PC-3 (cell line): ENCODE data around the gene UFD1. TPM values are rescaled to one million over a fixed set of nuclear protein-coding genes. Genes with fewer than 3 reads are reported as not detected.

Experiments
- ATAC-seq: fragments of 200-7000 bp; cut with Tn5 transposase; 2 replicates; pipeline ENCODE4 v1.9.1; 2020; ENCODE audit warnings: mild to moderate bottlenecking, moderate library complexity
- BruUV-seq: library from RNA; stranded (reverse); fragments of 400-500 nt; replicated peaks from 2 replicates; lab custom pipeline; 2021; lab: Mats Ljungman, UMichigan
- CTCF ChIA-PET: fragments of 300-600 bp; sonication (Branson Sonifier 250); formaldehyde crosslinking; loops from one replicate; lab custom pipeline; 2022; ENCODE audit warnings: antibody characterized with exemption; lab: Charles Lee
- POLR2A ChIA-PET: fragments of 300-600 bp; sonication (Branson Sonifier 250); formaldehyde crosslinking; loops from one replicate; lab custom pipeline; 2022; ENCODE audit warnings: antibody characterized with exemption; ENCODE audit not compliant: unreplicated experiment; lab: Charles Lee
- DNase-seq: peaks from one replicate; pipeline ENCODE4 v3.0.0-alpha.2; 2015
- H2AFZ ChIP-seq: fragments of 300-600 bp; sonication (generic); 2 replicates; pipeline ENCODE4 v1.6.0; 2016; ENCODE audit warnings: antibody characterized with exemption, low read length
- H3F3A ChIP-seq: fragments of 300-600 bp; sonication (generic); one replicate; pipeline ENCODE4 v1.6.0; 2017; ENCODE audit warnings: antibody characterized with exemption, low read length, control low read depth, mild to moderate bottlenecking; ENCODE audit not compliant: unreplicated experiment
- H3K27ac ChIP-seq: fragments of 300-600 bp; sonication (generic); 2 replicates; pipeline ENCODE4 v1.5.1; 2016; ENCODE audit warnings: mild to moderate bottlenecking, low read length
- H3K27me3 ChIP-seq: fragments of 300-600 bp; sonication (generic); 2 replicates; pipeline ENCODE4 v1.6.1; 2016; ENCODE audit warnings: low read length, mixed read lengths
- H3K36me3 ChIP-seq: fragments of 300-600 bp; sonication (generic); 2 replicates; pipeline ENCODE4 v1.6.1; 2016; ENCODE audit warnings: low read depth, mixed run types, low read length, mixed read lengths
- H3K4me1 ChIP-seq: fragments of 300-600 bp; sonication (generic); 2 replicates; pipeline ENCODE4 v1.5.1; 2016; ENCODE audit warnings: low read length; ENCODE audit not compliant: insufficient read depth
- H3K4me2 ChIP-seq: fragments of 300-600 bp; sonication (generic); 2 replicates; pipeline ENCODE4 v1.6.0; 2016; ENCODE audit warnings: low read length
- H3K4me3 ChIP-seq: fragments of 300-600 bp; sonication (generic); 2 replicates; pipeline ENCODE4 v1.5.1; 2016; ENCODE audit warnings: mild to moderate bottlenecking, low read length, mixed read lengths
- H3K79me2 ChIP-seq: fragments of 300-600 bp; sonication (generic); 2 replicates; pipeline ENCODE4 v1.6.1; 2017; ENCODE audit warnings: low read length, mixed read lengths
- H3K9ac ChIP-seq: fragments of 300-600 bp; sonication (generic); 2 replicates; pipeline ENCODE4 v1.6.0; 2016; ENCODE audit warnings: mild to moderate bottlenecking, low read length
- H3K9me2 ChIP-seq: fragments of 300-600 bp; sonication (generic); replicated peaks from 2 replicates; pipeline ENCODE4 v1.6.1; 2016; ENCODE audit warnings: mixed run types, low read length, mixed read lengths
- H3K9me3 ChIP-seq: fragments of 300-600 bp; sonication (generic); 2 replicates; pipeline ENCODE4 v1.6.1; 2016; ENCODE audit warnings: low read length, mixed read lengths
- H4K20me1 ChIP-seq: fragments of 300-600 bp; sonication (generic); 2 replicates; pipeline ENCODE4 v1.6.1; 2016; ENCODE audit warnings: low read length, mixed read lengths
- EZH2 ChIP-seq: fragments of 300-600 bp; sonication (generic); IDR thresholded peaks from one replicate; pipeline ENCODE4 v1.6.1; 2017; ENCODE audit warnings: antibody characterized with exemption, mild to moderate bottlenecking, low read length; ENCODE audit not compliant: unreplicated experiment
- EZH2phosphoT487 ChIP-seq: fragments of 300-600 bp; sonication (generic); IDR thresholded peaks from 2 replicates; pipeline ENCODE4 v1.6.1; 2018; ENCODE audit warnings: mild to moderate bottlenecking, antibody characterized with exemption, low read length, borderline replicate concordance
- intact Hi-C: fragments of 100-400 bp; cut with micrococcal nuclease; formaldehyde crosslinking; loops from 2 replicates; pipeline ENCODE4 v1.9.0; 2023
- total RNA-seq: library from RNA; depleted of rRNA; stranded (reverse); fragments of >200 nt; gene quantifications from 2 replicates; pipeline ENCODE4 v1.2.3, GENCODE V29; 2014
- TF ChIP-seq, protein P1 (sequence below): fragments of 300-600 bp; sonication (generic); conservative IDR thresholded peaks from 2 replicates; pipeline ENCODE4 v1.5.1; 2017; ENCODE audit warnings: antibody characterized with exemption, low read depth, mild to moderate bottlenecking, low read length

The UFD1 gene
- total RNA-seq, 1 experiment from 2014 or later: 92.6 TPM

DNA sequence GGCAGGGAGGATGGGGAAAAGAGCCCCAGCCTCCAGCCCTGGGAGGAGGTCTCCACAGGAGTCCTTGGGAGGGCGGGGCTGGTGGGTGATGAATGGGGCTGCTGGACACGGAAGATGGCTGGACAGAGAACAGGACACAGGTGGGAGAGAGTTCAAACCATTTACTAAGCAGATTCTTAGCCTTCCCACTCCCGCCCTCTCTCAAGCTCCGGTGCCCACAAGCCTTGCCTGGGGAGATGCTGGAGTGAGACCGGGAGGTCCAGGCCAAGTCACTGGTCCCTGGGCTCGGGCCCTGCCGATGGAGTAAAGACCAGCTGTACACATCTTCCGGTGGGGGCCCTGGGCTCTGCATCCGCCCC is 43.9 kb upstream of the UFD1 start:
- no peaks in the 10 kb centered on the region for H3K27me3 ChIP-seq
- POLR2A ChIA-PET: no interaction called here

DNA sequence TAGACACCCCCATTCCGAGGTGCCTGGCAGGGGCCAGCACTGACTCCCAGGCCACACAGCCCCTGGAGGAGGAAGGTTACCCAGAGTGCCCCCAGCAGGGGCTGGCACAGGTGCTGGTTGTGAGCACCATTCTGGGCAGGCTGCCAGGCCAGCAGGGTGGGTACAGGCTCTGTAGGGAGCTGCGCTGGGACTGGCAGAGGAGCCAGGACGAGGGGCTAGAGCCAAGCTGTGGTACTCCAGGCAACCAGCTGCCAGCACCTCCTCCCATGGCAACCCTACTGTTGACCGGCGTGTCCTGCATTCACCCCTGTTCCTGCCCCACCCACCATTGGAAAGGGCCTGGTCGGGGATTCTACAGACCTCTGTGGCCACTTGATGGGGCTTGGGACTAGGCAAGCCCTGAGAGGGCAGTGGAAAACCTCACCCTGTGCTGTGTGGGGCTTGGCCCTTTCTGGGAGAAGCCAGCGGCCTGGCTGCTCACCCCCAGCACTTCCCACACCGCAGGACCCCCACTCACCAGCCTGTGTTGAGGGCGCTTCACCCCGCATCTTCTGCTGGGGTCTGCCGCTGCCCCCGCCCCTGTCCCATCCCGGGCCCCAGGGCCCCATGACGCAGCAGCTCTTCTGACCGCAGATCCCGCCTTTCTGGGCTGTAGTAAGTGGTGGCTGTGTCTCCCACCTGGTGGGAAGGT is 43.3 kb upstream of the UFD1 start:
- intact Hi-C loops: no loop called here
- Histone ChIP-seq H4K20me1 (no peaks in the 10 kb centered on the region), H2AFZ (no peak overlapping the region), H3K9ac (no peak overlapping the region), H3K4me1 (peaks cover under 1% of the 10 kb centered on the region; the same call in 1 of the 2 replicates), H3K4me3 (no peak overlapping the region), H3K9me3 (no peaks in the 10 kb centered on the region), H3K27ac (no peak overlapping the region), H3K27me3 (no peaks in the 10 kb centered on the region), H3K4me2 (no peak overlapping the region), H3F3A (no peaks in the 10 kb centered on the region), H3K9me2 (no peaks in the 10 kb centered on the region), H3K36me3 (no peaks in the 10 kb centered on the region), H3K79me2 (no peaks in the 10 kb centered on the region)
- TF ChIP-seq EZH2phosphoT487 (no peak), EZH2 (no peak)
- TF ChIP-seq, protein P1, sequence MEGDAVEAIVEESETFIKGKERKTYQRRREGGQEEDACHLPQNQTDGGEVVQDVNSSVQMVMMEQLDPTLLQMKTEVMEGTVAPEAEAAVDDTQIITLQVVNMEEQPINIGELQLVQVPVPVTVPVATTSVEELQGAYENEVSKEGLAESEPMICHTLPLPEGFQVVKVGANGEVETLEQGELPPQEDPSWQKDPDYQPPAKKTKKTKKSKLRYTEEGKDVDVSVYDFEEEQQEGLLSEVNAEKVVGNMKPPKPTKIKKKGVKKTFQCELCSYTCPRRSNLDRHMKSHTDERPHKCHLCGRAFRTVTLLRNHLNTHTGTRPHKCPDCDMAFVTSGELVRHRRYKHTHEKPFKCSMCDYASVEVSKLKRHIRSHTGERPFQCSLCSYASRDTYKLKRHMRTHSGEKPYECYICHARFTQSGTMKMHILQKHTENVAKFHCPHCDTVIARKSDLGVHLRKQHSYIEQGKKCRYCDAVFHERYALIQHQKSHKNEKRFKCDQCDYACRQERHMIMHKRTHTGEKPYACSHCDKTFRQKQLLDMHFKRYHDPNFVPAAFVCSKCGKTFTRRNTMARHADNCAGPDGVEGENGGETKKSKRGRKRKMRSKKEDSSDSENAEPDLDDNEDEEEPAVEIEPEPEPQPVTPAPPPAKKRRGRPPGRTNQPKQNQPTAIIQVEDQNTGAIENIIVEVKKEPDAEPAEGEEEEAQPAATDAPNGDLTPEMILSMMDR: no peak
- ATAC-seq (no peak), DNase-seq (no peak)
- POLR2A ChIA-PET: no interaction called here
- no TSS peak for BruUV-seq
- CTCF ChIA-PET: no interaction called here

More for the DNA sequence above, 43.9 kb upstream of the UFD1 start:
- no peaks in the 10 kb centered on the region for H4K20me1 ChIP-seq
- H3K9me3 ChIP-seq: no peaks in the 10 kb centered on the region
- intact Hi-C loops: no loop called here
- CTCF ChIA-PET: no interaction called here
- H3K9ac ChIP-seq: no peak overlapping the region
- no peaks in the 10 kb centered on the region for H3K9me2 ChIP-seq
- ATAC-seq: no peak
- no peak overlapping the region for H3K4me3 ChIP-seq
- no peaks in the 10 kb centered on the region for H3K79me2 ChIP-seq
- TF ChIP-seq EZH2 (no peak), EZH2phosphoT487 (no peak)
- TF ChIP-seq, protein P1: no peak
- H3K4me2 ChIP-seq: no peak overlapping the region
- H3K27ac ChIP-seq: no peak overlapping the region
- H3K4me1 ChIP-seq: peaks cover 5% of the 10 kb centered on the region
- no TSS peak for BruUV-seq
- H3K36me3 ChIP-seq: no peaks in the 10 kb centered on the region
- H2AFZ ChIP-seq: no peak overlapping the region
- DNase-seq: no peak
- H3F3A ChIP-seq: no peaks in the 10 kb centered on the region

DNA sequence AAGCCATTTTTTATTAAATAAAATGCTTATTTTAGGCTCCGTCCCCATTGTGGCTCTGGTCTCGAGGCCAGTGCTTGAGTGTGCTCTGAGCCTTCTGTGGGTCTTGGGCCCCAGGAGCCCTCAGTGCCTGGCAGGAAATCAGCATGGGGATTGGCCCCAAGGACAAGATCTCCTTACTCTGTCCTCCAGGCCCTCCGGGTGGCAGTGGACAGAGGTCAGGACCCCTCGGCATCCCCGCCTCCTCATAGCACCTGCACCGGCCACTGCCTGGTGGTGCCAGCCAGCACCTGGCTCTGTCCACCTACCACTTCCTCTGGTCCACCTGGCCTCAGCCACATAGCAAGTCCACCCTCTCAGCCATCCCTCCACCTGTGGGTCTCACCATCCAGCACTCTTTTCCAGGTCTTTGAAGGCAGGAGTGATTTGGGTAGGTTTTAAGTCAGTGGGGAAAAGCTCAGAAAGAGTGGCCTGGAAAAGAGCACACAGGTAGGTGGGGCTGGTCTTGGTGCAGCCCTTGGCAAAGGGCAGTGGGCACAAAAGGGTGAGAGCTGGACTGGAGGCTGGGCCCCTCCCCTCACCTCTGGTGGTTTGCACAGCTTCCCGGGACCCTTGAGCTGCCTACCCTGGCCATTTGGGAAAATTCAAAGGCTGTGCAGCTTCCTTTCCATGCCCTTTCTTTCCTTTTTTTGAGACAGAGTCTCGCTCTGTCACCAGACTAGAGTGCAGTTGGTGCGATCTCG is 41.7 kb upstream of the UFD1 start:
- CTCF ChIA-PET: no interaction called here
- no peaks in the 10 kb centered on the region for H3K27me3 ChIP-seq
- H4K20me1 ChIP-seq: no peaks in the 10 kb centered on the region
- no peaks in the 10 kb centered on the region for H3F3A ChIP-seq
- no peak overlapping the region for H2AFZ ChIP-seq
- TF ChIP-seq, protein P1: no peak
- TF ChIP-seq EZH2phosphoT487 (no peak), EZH2 (no peak)
- POLR2A ChIA-PET: no interaction called here
- H3K9me3 ChIP-seq: no peaks in the 10 kb centered on the region
- BruUV-seq: no TSS peak
- H3K4me1 ChIP-seq: no peaks in the 10 kb centered on the region
- intact Hi-C loops: no loop called here
- DNase-seq (no peak), ATAC-seq (no peak)
- no peaks in the 10 kb centered on the region for H3K36me3 ChIP-seq
- no peak overlapping the region for H3K27ac ChIP-seq
- no peaks in the 10 kb centered on the region for H3K79me2 ChIP-seq
- no peaks in the 10 kb centered on the region for H3K9me2 ChIP-seq
- H3K4me3 ChIP-seq: no peak overlapping the region
- no peak overlapping the region for H3K9ac ChIP-seq
- no peak overlapping the region for H3K4me2 ChIP-seq
